HG03025 (cell line): ENCODE results near the gene GALM.
"Not testable (repeated sequence)": the region's sequence is repeated elsewhere in the genome, so short reads cannot be mapped to it uniquely, and the experiment has no call there.

Source experiments
- ATAC-seq: cut with Tn5 transposase; IDR thresholded peaks from one replicate; pipeline ENCODE4 v1.9.1; 2021; ENCODE audit warnings: mild to moderate bottlenecking, moderate library complexity; ENCODE audit not compliant: unreplicated experiment, low FRiP score

GALM gene

DNA sequence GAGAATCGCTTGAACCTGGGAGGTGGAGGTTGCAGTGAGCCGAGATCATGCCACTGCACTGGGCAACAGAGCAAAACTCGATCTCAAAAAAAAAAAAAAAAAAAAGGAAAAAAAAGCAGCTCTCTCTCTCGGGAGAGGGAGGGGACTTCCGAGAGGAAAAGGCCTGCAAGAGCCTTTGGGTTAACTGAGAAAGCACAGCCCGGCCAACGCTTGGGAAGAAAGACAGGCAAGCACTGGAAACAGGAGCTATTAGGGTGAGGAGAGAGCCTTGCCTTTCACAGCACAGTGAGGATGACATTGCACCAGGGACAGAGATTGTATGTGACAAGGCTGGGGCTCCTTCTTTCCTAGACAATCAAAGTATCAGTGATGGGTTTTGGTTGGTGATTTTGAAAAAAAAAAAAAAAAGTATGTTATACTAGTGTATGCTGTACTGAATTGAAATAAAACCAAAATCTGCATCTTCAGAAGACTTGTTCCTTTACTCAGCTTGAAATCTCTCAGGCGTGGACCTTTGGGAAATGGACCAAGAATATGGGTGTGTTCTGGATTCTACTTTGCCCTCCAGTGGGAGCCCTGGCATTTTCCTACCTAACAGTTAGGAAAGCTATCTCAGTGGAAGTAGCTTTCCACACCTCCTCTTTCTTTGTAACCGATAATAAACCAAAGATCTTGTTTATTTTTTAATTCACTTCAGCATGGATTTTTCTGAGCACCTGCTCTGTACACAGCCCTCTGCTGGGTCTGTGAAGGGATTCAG, 68.6 kb downstream of the GALM start:
- ATAC-seq: no peak

DNA sequence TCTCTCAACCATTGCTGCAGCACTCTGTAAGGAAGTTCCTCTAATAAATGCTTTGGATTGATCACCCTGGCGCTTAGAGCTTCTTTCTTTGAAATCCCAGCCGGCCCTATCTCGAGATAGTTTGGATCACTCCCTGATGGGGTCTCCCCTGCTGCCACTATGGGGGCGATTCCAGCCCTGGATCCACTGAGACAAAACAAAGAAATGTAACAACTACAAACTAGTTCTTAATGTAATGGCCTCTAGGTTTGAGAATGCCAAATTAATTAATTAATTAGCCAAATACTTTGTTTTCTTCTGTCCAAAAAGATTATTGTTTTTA, 70.0 kb downstream of the GALM start:
- ATAC-seq: no peak

DNA sequence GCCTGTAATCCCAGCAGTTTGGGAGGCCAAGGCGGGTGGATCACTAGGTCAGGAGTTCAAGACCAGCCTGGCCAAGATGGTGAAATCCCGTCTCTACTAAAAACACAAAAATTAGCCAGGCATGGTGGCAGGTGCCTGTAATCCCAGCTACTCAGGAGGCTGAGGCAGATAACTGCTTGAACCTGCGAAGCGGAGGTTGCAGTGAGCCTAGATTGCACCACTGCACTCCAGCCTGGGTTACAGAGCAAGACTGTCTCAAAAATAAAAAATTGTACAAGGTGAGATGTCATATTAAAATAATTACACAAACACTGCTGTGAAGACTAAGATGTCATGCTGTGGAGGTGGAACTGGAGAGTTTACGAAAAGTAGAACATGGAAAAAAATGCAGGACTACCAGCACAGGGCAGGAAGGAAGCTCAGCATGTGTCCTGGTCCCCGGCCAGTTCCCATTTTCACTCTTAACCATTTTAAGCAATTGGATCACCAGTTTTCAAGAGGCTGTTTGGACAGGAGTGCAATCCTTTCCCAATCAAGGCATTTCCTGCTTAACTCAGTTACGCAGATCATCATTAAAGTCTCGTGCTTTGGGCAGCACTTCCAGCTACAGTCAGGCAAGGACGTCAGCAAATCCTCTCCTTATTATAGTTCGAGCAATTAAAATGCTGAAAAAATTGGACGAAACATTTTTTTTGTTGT, 71.2 kb downstream of the GALM start:
- ATAC-seq: not testable (repeated sequence)

GRCh38 chr2:38737925-38738324, 72.0 kb downstream of the GALM start:
- ATAC-seq: no peak

DNA sequence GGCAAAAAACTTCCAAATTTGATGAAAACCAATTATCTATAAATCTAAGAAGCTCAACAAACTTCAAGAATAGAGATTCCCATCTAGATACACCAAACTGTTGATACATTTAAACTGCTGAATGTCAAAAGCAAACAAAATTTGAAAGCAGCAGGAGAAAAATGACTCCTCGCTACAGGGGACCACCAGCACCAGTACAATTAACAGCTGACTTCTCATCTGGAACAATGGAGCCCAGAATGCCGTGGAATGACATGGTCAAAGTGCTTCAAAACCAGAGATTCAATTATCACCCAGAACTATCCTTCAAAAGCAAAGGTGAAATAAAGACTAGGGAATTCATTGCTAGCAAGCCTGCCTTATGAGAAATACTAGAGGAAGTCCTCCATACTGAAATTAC, 73.6 kb downstream of the GALM start:
- no peak for ATAC-seq

GRCh38 chr2:38740851-38741731, 75.2 kb downstream of the GALM start:
- no peak for ATAC-seq

- no peak for ATAC-seq
These were observed 77.1 kb downstream of the GALM start for GRCh38 chr2:38742797-38743559.

DNA sequence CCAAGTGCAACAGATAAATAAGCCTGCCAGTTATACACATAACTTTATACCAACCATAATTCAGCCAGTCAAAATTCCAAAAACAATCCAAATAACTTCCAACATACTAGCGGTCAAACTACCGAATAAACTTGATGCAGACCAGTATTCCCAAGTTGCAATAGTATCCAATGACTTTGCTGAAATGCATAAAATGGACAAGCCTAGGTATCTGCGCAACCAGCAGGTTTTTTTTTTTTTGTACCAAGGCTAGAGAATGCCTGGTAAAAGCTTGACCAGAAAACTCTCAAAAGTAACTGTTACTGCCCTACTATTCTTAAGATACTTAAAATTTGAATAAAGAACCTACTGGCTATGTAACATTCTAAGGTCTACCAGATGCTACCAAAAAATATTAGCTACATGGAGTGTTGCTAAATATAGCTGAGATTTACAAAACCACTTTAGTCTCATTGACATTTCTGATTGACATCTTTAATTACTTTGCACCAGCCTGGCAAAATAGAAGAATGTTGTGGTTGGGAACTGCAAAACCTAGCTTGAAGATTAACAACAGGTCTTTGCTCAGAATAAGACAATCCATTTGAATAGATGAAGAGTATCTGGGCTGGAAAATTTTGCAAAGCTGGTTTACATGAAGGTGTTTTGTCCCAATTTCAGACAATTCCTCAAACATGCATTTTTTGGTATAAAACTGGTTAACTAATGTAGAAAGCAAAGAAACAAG, 77.9 kb downstream of the GALM start:
- ATAC-seq: no peak

GRCh38 chr2:38744399-38744780, 78.5 kb downstream of the GALM start:
- ATAC-seq: no peak

DNA sequence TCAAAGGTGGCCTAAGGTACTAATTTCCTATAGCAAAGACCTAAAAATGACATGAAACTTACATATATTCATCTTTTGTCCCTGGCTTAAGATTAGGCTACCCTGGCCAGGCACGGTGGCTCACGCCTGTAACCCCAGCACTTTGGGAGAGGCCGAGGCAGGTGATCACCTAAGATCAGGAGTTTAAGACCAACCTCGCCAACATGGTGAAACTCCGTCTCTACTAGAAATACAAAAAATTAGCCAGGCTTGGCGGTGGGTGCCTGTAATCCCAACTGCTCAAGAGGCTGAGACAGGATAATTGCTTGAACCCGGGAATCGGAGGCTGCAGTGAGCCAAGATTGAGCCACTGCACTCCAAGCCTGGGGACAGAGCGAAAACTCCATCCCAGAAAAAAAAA, 79.4 kb downstream of the GALM start:
- ATAC-seq: no peak

GRCh38 chr2:38747007-38747424, 81.1 kb downstream of the GALM start:
- ATAC-seq: no peak

DNA sequence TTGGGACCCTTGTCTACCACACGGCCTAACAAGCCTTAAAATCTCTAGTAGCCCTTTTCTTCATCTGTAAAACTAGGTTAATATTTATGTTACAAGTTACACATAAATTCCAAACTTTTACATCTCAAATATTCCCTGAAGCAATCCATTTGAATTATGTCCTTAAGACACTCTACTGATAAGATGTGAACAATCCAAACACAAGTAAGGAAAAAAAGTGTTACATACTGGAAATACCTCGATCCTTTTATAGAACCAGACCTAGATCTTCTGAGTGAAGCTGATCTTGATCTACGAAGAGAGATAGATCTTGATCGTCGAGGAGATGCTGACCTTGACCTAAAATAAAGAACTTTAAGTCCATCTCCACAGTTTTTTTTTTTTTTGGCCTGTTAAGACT, 81.9 kb downstream of the GALM start:
- ATAC-seq: no peak

GRCh38 chr2:38748391-38748790, 82.5 kb downstream of the GALM start:
- no peak for ATAC-seq

DNA sequence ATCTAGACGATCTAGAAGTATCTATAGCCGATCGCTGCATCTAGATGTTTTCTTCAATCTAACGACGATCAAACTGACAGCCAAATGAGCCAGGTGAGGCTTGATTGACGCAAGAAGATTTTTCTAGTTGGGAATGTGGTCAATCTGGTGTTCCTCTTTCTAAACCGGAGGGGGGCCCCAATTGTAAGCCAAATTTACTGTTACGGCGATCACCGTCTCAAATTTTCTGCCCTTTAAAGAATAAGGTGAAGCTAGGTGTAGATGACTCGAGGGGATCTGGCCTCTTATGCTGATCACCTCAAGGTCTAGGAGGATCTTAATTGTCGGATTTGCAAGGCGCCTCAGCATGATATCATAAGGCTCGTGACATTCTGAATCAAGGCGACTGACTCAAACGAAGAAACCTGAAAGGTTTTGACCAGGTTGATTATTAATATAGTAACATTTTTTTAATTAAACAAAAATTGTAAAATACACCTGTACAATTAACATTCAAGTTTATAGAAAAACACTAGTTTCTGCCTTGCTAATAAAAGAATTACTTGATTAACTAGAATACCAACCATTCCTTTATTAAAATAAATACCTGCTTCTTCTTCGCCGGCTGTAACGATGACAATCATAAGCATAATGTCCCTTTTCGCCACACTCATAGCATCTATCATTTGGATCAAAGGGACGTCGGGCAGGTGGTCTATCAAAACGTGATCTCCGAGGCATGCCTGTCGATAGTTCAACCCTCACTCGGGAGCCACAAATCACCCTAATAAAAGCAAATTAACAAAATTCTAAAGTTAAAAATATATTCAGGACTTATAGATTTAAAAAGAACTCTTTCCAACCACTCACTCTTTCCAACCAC, 83.3 kb downstream of the GALM start:
- ATAC-seq: no peak

DNA sequence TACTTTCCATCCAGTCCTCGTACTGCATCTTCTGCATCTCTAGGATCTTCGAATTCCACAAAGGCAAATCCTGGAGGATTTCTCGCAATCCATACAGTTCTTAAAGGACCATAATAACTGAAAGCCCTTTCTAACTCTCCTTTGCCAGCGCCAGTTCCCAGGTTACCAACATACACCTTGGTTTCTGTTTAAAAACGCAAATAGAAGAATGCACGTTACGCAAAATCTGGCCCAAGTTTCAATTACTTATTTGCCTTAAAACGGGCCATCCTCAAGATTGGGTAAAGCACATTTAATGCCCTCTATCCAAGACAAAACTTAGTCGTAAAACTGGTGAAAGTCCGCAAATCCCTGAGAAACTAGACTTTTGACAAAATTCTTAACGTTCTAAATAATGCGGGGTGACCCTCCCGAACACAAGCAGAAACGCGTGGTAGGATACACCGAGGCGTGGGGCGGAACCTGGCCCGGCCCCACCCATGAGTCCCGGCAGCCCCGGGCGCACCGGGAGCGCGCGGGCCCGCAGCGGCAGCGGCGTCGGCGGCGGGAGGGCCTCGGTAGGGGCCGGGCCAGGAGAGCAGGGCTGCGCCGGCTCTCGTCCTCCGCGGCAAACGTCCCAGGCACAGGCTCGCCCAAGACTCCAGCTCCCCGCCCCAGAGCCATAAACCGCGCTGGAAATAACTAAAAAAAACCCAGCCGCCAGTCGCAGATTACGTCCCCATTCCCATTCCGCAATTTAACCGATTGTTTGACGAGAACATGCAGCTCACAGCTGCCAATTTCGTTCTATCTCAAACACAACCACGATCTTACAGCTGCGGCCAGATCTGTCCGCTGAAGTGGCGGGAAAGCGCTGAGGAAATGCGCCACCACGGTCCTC, 84.3 kb downstream of the GALM start:
- no peak for ATAC-seq

DNA sequence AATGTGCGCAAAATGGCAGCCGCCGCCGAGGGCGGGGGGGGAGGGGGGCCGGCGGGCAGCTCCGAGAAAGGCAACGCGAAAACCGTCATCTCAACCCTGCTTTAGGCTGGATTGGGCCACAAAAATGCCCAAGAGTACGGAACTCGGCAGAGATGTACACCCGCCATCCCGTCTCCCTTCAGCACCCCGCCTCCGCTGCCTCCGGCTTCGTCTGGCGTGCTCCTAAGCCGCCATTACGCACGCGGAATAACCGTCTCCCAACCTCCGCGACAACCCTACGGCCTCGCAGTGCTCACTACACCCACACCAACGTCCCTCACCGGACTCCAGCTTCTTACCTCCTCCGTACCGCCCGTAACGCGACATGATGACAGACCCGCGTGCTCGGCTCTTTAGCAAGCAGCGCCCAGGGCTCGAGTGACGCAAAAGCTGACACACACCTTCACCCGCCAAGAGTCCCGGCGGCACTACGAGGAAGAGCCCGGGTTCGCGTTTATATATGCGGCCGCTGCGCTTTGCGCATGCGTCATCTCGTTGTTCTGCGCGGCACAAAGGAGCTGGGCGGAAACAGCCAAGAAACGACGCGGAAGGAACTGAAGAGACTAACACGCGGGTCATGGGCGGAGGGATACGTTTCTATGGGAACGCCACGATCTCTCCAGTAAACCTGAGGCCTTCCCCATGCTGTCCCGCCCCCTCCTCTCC, 85.1 kb downstream of the GALM start, which contains the start of gene SRSF7:
Gene SRSF7 (minus strand): TSS at position 471 of the 705 bp plus-strand sequence. CDS start 105 bp downstream, at position 366.
- ATAC-seq: peak; percentile 77
